ENCODE data around the gene DHX35.

GRCh38 chr20:38963745-38964144 is 1.6 kb downstream of the DHX35 start:
- TF ChIP-seq ELK1 (IDR thresholded peaks at IDR 0.05; ENCODE audit: low read depth, low read length) (no peak), EZH2 (IDR thresholded peaks at IDR 0.05; ENCODE audit: borderline replicate concordance, control insufficient read depth, low read depth, low read length) (no peak), CTCF (IDR thresholded peaks at IDR 0.05 in 2 of 3, conservative IDR thresholded peaks at IDR 0.05 in 1 of 3; ENCODE audit: control insufficient read depth in 2 of 3, extremely low read depth in 1 of 3, insufficient read depth in 1 of 3, low read depth in 3 of 3, low read length in 3 of 3) (no peak), MAX (IDR thresholded peaks at IDR 0.05; ENCODE audit: low read depth, low read length) (no peak), RCOR1 (conservative IDR thresholded peaks at IDR 0.05; ENCODE audit: low read depth, low read length) (no peak), POLR2A (IDR thresholded peaks at IDR 0.05; ENCODE audit: low read depth, low read length) (no peak), SRF (IDR thresholded peaks at IDR 0.05; ENCODE audit: low read depth in 2 of 2, low read length in 2 of 2) (no peak), EGR1 (IDR thresholded peaks at IDR 0.05; ENCODE audit: borderline replicate concordance in 1 of 2, low read depth in 2 of 2, low read length in 2 of 2) (no peak), NR2F1 (conservative IDR thresholded peaks at IDR 0.05) (no peak), ZNF384 (IDR thresholded peaks at IDR 0.05; ENCODE audit: borderline replicate concordance, low read depth, low read length) (no peak), BACH1 (IDR thresholded peaks at IDR 0.05; ENCODE audit: borderline replicate concordance) (no peak), MYC (IDR thresholded peaks at IDR 0.05; ENCODE audit: insufficient read depth, insufficient read length, insufficient replicate concordance, low read length, severe bottlenecking) (no peak)
